ENCODE data around the gene GPR84. TPM values are rescaled to one million over a fixed set of nuclear protein-coding genes. Genes with fewer than 3 reads are reported as not detected.

GPR84 gene
- total and polyA plus RNA-seq, 12 donors, result 0.15 to 2.9 (median 0.32) TPM; not detected in 7

- Histone ChIP-seq H3K4me3 (peak overlapping the region; percentile 37 to 63 (median 58)), H3K9me3 (no peaks in the 10 kb centered on the region), H3K36me3 (peaks cover 0 to 3% (median 0%) of the 10 kb centered on the region in 9 donors), H3K27me3 (no peaks in the 10 kb centered on the region), H3K4me1 (peaks cover 10 to 60% (median 37%) of the 10 kb centered on the region in 9 donors), H3K27ac (peak overlapping the region; percentile 19 to 87 (median 76))
- whole genome bisulfite sequencing, 2 donors, result 10 to 15% methylated on average over 29 to 49 of the region's 49 CpGs
- ATAC-seq, result peak; percentile 81 to 91 (median 90)
- TF ChIP-seq CTCF (IDR thresholded peaks at IDR 0.05), result no peak
- DNase-seq, result peak; percentile 73 to 83
- intact Hi-C loops (cut with DNase I), result loop anchor here in 1 of 10 donors (10.0 kb wide), 1 partner anchor 374 kb away; the partner anchor contains the start of genes HOXC8 and HOXC9
Measured at GRCh38 chr12:54378796-54379397, 14.6 kb upstream of the GPR84 start.

- ATAC-seq (no peak), DNase-seq (no peak)
- WGBS, 2 donors, result 77 to 91% methylated on average over 6 of the region's 6 CpGs
- peaks cover 10 to 66% (median 41%) of the 10 kb centered on the region in 9 donors for H3K4me1 ChIP-seq
- H3K27ac ChIP-seq, result peak overlapping the region in 7 of 10 donors; percentile 59 to 83 (median 76)
- H3K27me3 ChIP-seq, result no peaks in the 10 kb centered on the region
- no peaks in the 10 kb centered on the region for H3K9me3 ChIP-seq
- intact Hi-C loops (cut with DNase I), result loop anchor here in 1 of 10 donors (10.0 kb wide), 1 partner anchor 373 kb away; the partner anchor contains the start of genes HOXC8 and HOXC9
- no peak for TF ChIP-seq CTCF (IDR thresholded peaks at IDR 0.05)
- peak overlapping the region in 9 of 10 donors; percentile 40 to 63 (median 58) for H3K4me3 ChIP-seq
- H3K36me3 ChIP-seq, result peaks cover 0 to 11% (median 0%) of the 10 kb centered on the region in 9 donors
Measured at GRCh38 chr12:54377797-54378515, 13.7 kb upstream of the GPR84 start.

GRCh38 chr12:54377007-54377406, 12.7 kb upstream of the GPR84 start:
- no peak for TF ChIP-seq CTCF (IDR thresholded peaks at IDR 0.05)
- Histone ChIP-seq H3K36me3 (peaks cover 0 to 12% (median 0%) of the 10 kb centered on the region in 9 donors), H3K9me3 (no peaks in the 10 kb centered on the region), H3K4me1 (peaks cover 11 to 74% (median 47%) of the 10 kb centered on the region in 9 donors), H3K27ac (peak overlapping the region in 9 of 10 donors; percentile 4 to 77 (median 60)), H3K4me3 (peak overlapping the region in 2 of 10 donors; percentile 40 to 58), H3K27me3 (no peaks in the 10 kb centered on the region)
- WGBS, 2 donors, result 61 to 70% methylated on average over 2 of the region's 2 CpGs
- intact Hi-C loops (cut with DNase I), result loop anchor here in 1 of 10 donors (10.0 kb wide), 1 partner anchor 372 kb away; the partner anchor contains the start of genes HOXC8 and HOXC9
- DNase-seq (no peak), ATAC-seq (no peak)

- peaks cover 13 to 78% (median 51%) of the 10 kb centered on the region in 9 donors for H3K4me1 ChIP-seq
- H3K27ac ChIP-seq, result peak overlapping the region in 9 of 10 donors; percentile 4 to 77 (median 60)
Measured at GRCh38 chr12:54376596-54376995, 12.3 kb upstream of the GPR84 start.

More at GRCh38 chr12:54376596-54376995, 12.3 kb upstream of the GPR84 start:
- Histone ChIP-seq H3K36me3 (peaks cover 0 to 16% (median 0%) of the 10 kb centered on the region in 9 donors), H3K27me3 (no peaks in the 10 kb centered on the region), H3K4me3 (no peak overlapping the region), H3K9me3 (no peaks in the 10 kb centered on the region)
- DNase-seq (no peak), ATAC-seq (peak in 1 of 8 donors; percentile 11)
- TF ChIP-seq CTCF (IDR thresholded peaks at IDR 0.05), result no peak
- WGBS, 2 donors, result 63 to 74% methylated on average over 4 of the region's 4 CpGs
- intact Hi-C loops (cut with DNase I), result loop anchor here in 1 of 10 donors (10.0 kb wide), 1 partner anchor 372 kb away; the partner anchor contains the start of genes HOXC8 and HOXC9
